ENCODE measurements around the gene IGIP.

IGIP gene

GRCh38 chr5:140093179-140093578, 32.6 kb upstream of the IGIP start:
- TF ChIP-seq CTCF (IDR thresholded peaks at IDR 0.05; ENCODE audit: insufficient read depth, missing control alignments) = no peak
- FAIRE-seq = no peak
- DNase-seq (ENCODE audit: insufficient read length, low spot score) = no peak

DNA sequence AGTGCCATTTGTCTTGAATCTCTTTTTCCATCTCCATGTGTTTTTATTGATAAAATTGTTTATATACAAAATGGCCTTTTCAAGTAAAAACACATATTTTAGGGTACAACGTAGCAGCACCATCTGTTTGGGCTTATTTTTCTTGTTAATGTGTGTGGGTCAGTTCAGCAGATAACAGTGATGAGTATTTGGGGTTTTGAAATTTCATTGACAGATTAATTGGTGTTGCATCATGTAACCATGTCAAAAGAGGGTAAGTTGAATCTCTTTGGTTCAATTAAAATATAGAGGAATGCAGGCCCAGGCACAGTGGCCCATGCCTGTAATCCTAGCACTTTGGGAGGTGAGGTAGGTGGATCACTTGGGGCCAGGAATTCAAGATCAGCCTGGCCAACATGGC, 31.9 kb upstream of the IGIP start:
- no peak for DNase-seq (ENCODE audit: insufficient read length, low spot score)
- no peak for TF ChIP-seq CTCF (IDR thresholded peaks at IDR 0.05; ENCODE audit: insufficient read depth, missing control alignments)
- no peak for FAIRE-seq

DNA sequence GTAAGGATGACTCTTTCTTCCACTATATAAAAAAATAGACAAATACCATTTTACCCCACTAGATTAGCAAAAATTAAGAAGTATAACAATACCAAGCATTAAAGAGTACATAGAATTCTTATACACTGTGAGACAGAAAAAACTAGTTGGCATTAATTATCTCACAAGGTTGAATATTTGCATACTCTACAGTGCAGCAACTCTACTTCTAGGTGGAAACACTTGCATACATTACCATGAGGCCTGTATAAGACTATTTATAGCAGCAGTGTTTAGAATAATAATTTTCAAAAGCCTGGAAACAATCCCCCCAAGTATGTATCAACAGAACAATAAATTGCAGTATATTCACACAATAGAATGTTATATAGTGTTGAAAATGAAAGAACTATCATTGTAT, 30.8 kb upstream of the IGIP start:
- FAIRE-seq (no peak), DNase-seq (ENCODE audit: insufficient read length, low spot score) (no peak)
- no peak for TF ChIP-seq CTCF (IDR thresholded peaks at IDR 0.05; ENCODE audit: insufficient read depth, missing control alignments)

- FAIRE-seq (no peak), DNase-seq (ENCODE audit: insufficient read length, low spot score) (no peak)
- TF ChIP-seq CTCF (IDR thresholded peaks at IDR 0.05; ENCODE audit: insufficient read depth, missing control alignments) = no peak
Measured at GRCh38 chr5:140101179-140101578, 24.6 kb upstream of the IGIP start.

DNA sequence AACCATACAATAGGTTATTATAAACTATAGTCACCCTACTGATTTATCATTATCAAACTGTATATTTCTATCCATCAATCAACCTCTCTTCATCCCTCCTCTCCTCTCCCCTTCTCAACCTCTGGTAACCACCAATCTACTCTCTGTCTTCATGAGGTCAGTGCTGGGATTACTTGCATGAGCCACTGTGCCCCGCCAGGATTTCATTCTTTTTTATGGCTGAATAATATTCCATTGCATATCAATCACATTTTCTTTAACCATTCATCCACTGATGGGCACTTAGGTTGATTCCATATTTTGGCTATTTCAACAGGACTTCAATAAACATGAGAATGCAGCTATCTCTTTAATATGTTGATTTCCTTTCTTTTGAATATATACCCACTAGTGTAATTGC, 22.6 kb upstream of the IGIP start:
- no peak for DNase-seq (ENCODE audit: insufficient read length, low spot score)
- no peak for FAIRE-seq
- TF ChIP-seq CTCF (IDR thresholded peaks at IDR 0.05; ENCODE audit: insufficient read depth, missing control alignments) = no peak

DNA sequence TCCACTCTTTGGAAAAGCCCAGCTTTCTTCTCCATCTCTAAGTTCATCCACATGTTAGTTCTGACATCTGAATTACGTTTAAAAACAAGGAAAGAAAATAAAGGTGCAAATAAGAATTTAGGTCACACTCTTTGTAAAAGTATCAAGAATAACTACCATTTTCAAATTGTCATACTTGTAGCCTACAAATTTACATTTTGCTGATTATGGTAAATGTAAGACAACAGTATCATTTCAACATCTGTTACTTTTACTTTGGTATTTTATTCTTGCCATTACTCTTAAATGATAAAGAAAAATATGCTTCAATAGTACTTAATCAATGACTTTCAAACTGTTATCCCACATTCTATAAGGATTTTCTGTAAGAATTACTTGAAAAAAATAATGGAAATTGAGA, 21.6 kb upstream of the IGIP start:
- FAIRE-seq = no peak
- TF ChIP-seq CTCF (IDR thresholded peaks at IDR 0.05; ENCODE audit: insufficient read depth, missing control alignments) = no peak

GRCh38 chr5:140106101-140106500, 19.6 kb upstream of the IGIP start:
- DNase-seq (ENCODE audit: insufficient read length, low spot score) = no peak
- no peak for TF ChIP-seq CTCF (IDR thresholded peaks at IDR 0.05; ENCODE audit: insufficient read depth, missing control alignments)
- no peak for FAIRE-seq

More for the DNA sequence above, 21.6 kb upstream of the IGIP start:
- DNase-seq (ENCODE audit: insufficient read length, low spot score) = no peak
